Measurements from ENCODE around the gene DLG1.
"Not testable (repeated sequence)": the region's sequence is repeated elsewhere in the genome, so short reads cannot be mapped to it uniquely, and the experiment has no call there.

- not testable (repeated sequence) for TF ChIP-seq YY1 (IDR thresholded peaks at IDR 0.05; ENCODE audit: insufficient read depth, insufficient read length); ZNF274 (IDR thresholded peaks at IDR 0.05; ENCODE audit: low read depth, low read length)
These were observed 21.6 kb downstream of the DLG1 start for GRCh38 chr3:197276808-197277207.
